PC-3 (cell line): ENCODE results near the gene LCE1B. TPM values are rescaled to one million over a fixed set of nuclear protein-coding genes. Genes with fewer than 3 reads are reported as not detected.

ENCODE experiments used
- ATAC-seq: fragments of 200-7000 bp; cut with Tn5 transposase; 2 replicates; pipeline ENCODE4 v1.9.1; 2020; ENCODE audit warnings: mild to moderate bottlenecking, moderate library complexity
- BruUV-seq: library from RNA; stranded (reverse); fragments of 400-500 nt; replicated peaks from 2 replicates; lab custom pipeline; 2021; lab: Mats Ljungman, UMichigan
- CTCF ChIA-PET: fragments of 300-600 bp; sonication (Branson Sonifier 250); formaldehyde crosslinking; loops from one replicate; lab custom pipeline; 2022; ENCODE audit warnings: antibody characterized with exemption; lab: Charles Lee
- POLR2A ChIA-PET: fragments of 300-600 bp; sonication (Branson Sonifier 250); formaldehyde crosslinking; loops from one replicate; lab custom pipeline; 2022; ENCODE audit warnings: antibody characterized with exemption; ENCODE audit not compliant: unreplicated experiment; lab: Charles Lee
- DNase-seq: peaks from one replicate; pipeline ENCODE4 v3.0.0-alpha.2; 2015
- H2AFZ ChIP-seq: fragments of 300-600 bp; sonication (generic); 2 replicates; pipeline ENCODE4 v1.6.0; 2016; ENCODE audit warnings: antibody characterized with exemption, low read length
- H3F3A ChIP-seq: fragments of 300-600 bp; sonication (generic); one replicate; pipeline ENCODE4 v1.6.0; 2017; ENCODE audit warnings: antibody characterized with exemption, low read length, control low read depth, mild to moderate bottlenecking; ENCODE audit not compliant: unreplicated experiment
- H3K27ac ChIP-seq: fragments of 300-600 bp; sonication (generic); 2 replicates; pipeline ENCODE4 v1.5.1; 2016; ENCODE audit warnings: mild to moderate bottlenecking, low read length
- H3K27me3 ChIP-seq: fragments of 300-600 bp; sonication (generic); 2 replicates; pipeline ENCODE4 v1.6.1; 2016; ENCODE audit warnings: low read length, mixed read lengths
- H3K36me3 ChIP-seq: fragments of 300-600 bp; sonication (generic); 2 replicates; pipeline ENCODE4 v1.6.1; 2016; ENCODE audit warnings: low read depth, mixed run types, low read length, mixed read lengths
- H3K4me1 ChIP-seq: fragments of 300-600 bp; sonication (generic); 2 replicates; pipeline ENCODE4 v1.5.1; 2016; ENCODE audit warnings: low read length; ENCODE audit not compliant: insufficient read depth
- H3K4me2 ChIP-seq: fragments of 300-600 bp; sonication (generic); 2 replicates; pipeline ENCODE4 v1.6.0; 2016; ENCODE audit warnings: low read length
- H3K4me3 ChIP-seq: fragments of 300-600 bp; sonication (generic); 2 replicates; pipeline ENCODE4 v1.5.1; 2016; ENCODE audit warnings: mild to moderate bottlenecking, low read length, mixed read lengths
- H3K79me2 ChIP-seq: fragments of 300-600 bp; sonication (generic); 2 replicates; pipeline ENCODE4 v1.6.1; 2017; ENCODE audit warnings: low read length, mixed read lengths
- H3K9ac ChIP-seq: fragments of 300-600 bp; sonication (generic); 2 replicates; pipeline ENCODE4 v1.6.0; 2016; ENCODE audit warnings: mild to moderate bottlenecking, low read length
- H3K9me2 ChIP-seq: fragments of 300-600 bp; sonication (generic); replicated peaks from 2 replicates; pipeline ENCODE4 v1.6.1; 2016; ENCODE audit warnings: mixed run types, low read length, mixed read lengths
- H3K9me3 ChIP-seq: fragments of 300-600 bp; sonication (generic); 2 replicates; pipeline ENCODE4 v1.6.1; 2016; ENCODE audit warnings: low read length, mixed read lengths
- H4K20me1 ChIP-seq: fragments of 300-600 bp; sonication (generic); 2 replicates; pipeline ENCODE4 v1.6.1; 2016; ENCODE audit warnings: low read length, mixed read lengths
- EZH2 ChIP-seq: fragments of 300-600 bp; sonication (generic); IDR thresholded peaks from one replicate; pipeline ENCODE4 v1.6.1; 2017; ENCODE audit warnings: antibody characterized with exemption, mild to moderate bottlenecking, low read length; ENCODE audit not compliant: unreplicated experiment
- EZH2phosphoT487 ChIP-seq: fragments of 300-600 bp; sonication (generic); IDR thresholded peaks from 2 replicates; pipeline ENCODE4 v1.6.1; 2018; ENCODE audit warnings: mild to moderate bottlenecking, antibody characterized with exemption, low read length, borderline replicate concordance
- intact Hi-C: fragments of 100-400 bp; cut with micrococcal nuclease; formaldehyde crosslinking; loops from 2 replicates; pipeline ENCODE4 v1.9.0; 2023
- total RNA-seq: library from RNA; depleted of rRNA; stranded (reverse); fragments of >200 nt; gene quantifications from 2 replicates; pipeline ENCODE4 v1.2.3, GENCODE V29; 2014
- TF ChIP-seq, protein P1 (sequence below): fragments of 300-600 bp; sonication (generic); conservative IDR thresholded peaks from 2 replicates; pipeline ENCODE4 v1.5.1; 2017; ENCODE audit warnings: antibody characterized with exemption, low read depth, mild to moderate bottlenecking, low read length

Gene LCE1B
- total RNA-seq, 1 experiment from 2014 or later: not detected

DNA sequence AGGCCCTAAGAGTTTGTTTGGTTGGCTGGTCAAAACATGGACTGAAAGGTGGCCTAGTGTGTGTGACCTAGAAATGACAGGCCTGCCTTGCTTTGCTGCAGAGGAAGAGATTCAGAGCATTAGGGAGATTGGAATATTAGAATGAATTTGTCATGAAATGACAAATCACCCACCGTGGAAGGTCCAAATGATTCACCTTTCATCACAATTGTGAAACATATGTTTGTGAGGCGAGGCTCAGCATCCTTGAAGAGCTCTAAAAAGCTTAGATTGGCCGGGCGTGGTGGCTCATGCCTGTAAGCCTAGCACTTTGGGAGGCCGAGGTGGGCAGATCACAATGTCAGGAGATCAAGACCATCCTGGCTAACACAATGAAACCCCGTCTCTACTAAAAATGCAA is 5.5 kb downstream of the LCE1B start:
- no peaks in the 10 kb centered on the region for H3K36me3 ChIP-seq
- no peak overlapping the region for H2AFZ ChIP-seq
- ATAC-seq (no peak), DNase-seq (peak; percentile 29)
- no TSS peak for BruUV-seq
- H3K27ac ChIP-seq: no peak overlapping the region
- no peak overlapping the region for H3K4me3 ChIP-seq
- H3K4me2 ChIP-seq: no peak overlapping the region
- peaks cover 21% of the 10 kb centered on the region for H3K27me3 ChIP-seq
- no peak overlapping the region for H3K9ac ChIP-seq
- no peak for TF ChIP-seq EZH2
- TF ChIP-seq, protein P1, sequence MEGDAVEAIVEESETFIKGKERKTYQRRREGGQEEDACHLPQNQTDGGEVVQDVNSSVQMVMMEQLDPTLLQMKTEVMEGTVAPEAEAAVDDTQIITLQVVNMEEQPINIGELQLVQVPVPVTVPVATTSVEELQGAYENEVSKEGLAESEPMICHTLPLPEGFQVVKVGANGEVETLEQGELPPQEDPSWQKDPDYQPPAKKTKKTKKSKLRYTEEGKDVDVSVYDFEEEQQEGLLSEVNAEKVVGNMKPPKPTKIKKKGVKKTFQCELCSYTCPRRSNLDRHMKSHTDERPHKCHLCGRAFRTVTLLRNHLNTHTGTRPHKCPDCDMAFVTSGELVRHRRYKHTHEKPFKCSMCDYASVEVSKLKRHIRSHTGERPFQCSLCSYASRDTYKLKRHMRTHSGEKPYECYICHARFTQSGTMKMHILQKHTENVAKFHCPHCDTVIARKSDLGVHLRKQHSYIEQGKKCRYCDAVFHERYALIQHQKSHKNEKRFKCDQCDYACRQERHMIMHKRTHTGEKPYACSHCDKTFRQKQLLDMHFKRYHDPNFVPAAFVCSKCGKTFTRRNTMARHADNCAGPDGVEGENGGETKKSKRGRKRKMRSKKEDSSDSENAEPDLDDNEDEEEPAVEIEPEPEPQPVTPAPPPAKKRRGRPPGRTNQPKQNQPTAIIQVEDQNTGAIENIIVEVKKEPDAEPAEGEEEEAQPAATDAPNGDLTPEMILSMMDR: no peak
- TF ChIP-seq EZH2phosphoT487: no peak
- intact Hi-C loops: no loop called here
- H3K9me3 ChIP-seq: no peaks in the 10 kb centered on the region
- H3K4me1 ChIP-seq: no peaks in the 10 kb centered on the region
- no peaks in the 10 kb centered on the region for H4K20me1 ChIP-seq
- CTCF ChIA-PET: no interaction called here
- POLR2A ChIA-PET: no interaction called here
- no peaks in the 10 kb centered on the region for H3F3A ChIP-seq
- H3K9me2 ChIP-seq: no peaks in the 10 kb centered on the region
- no peaks in the 10 kb centered on the region for H3K79me2 ChIP-seq

DNA sequence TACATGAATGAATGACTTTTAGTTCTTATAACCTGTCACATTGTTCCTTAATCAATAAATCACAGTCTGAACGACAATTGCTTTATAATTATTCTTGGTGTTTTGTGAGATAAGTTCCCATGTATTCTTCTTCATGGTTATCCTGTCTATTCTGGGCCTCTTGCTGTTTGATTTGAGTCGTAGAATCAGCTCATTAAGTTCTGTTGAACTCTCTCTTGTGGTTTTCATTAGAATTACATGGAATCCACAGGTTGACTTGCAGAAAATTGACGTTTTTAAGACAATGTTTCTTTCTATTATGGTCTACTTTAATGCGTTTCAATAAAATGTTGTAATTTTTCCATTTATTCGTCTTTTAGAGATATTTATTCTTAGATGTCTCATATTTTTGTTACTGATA is 11.5 kb downstream of the LCE1B start:
- H2AFZ ChIP-seq: no peak overlapping the region
- no peak for ATAC-seq

DNA sequence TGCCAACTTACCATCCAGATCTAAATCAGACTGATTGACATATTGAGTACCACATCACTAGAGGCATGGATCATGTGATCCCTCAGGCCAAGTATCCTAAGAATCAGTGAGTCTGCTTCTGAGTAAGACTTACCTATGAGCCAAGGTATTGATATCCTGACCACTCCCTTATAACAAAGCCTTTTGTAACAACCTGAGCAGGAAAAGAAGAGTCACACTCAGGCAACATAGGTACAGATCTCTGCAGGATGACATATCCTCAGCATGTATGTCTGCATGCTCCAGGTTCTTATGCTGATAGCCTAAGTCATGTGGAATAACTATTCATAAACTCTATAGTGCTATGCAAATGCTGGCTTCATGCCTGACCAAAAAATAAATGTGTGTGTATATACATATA is 13.2 kb downstream of the LCE1B start:
- no peaks in the 10 kb centered on the region for H4K20me1 ChIP-seq
- H3K36me3 ChIP-seq: no peaks in the 10 kb centered on the region
- no peak for DNase-seq
- no peak for ATAC-seq
- H3K27me3 ChIP-seq: peaks cover 65% of the 10 kb centered on the region
- CTCF ChIA-PET: no interaction called here
- H3K9me2 ChIP-seq: no peaks in the 10 kb centered on the region
- POLR2A ChIA-PET: no interaction called here
- no peaks in the 10 kb centered on the region for H3K4me1 ChIP-seq
- no peaks in the 10 kb centered on the region for H3K9me3 ChIP-seq
- intact Hi-C loops: no loop called here
- H3K27ac ChIP-seq: no peak overlapping the region
- H3K4me2 ChIP-seq: no peak overlapping the region
- TF ChIP-seq EZH2: no peak
- no peak for TF ChIP-seq EZH2phosphoT487
- TF ChIP-seq, protein P1: no peak
- H3K4me3 ChIP-seq: no peak overlapping the region
- H3K9ac ChIP-seq: no peak overlapping the region
- no peak overlapping the region for H2AFZ ChIP-seq
- no peaks in the 10 kb centered on the region for H3F3A ChIP-seq
- no peaks in the 10 kb centered on the region for H3K79me2 ChIP-seq
- BruUV-seq: no TSS peak

More for the DNA sequence above, 11.5 kb downstream of the LCE1B start:
- intact Hi-C loops: no loop called here
- Histone ChIP-seq H3K9me2 (no peaks in the 10 kb centered on the region), H3K36me3 (no peaks in the 10 kb centered on the region), H3K4me1 (no peaks in the 10 kb centered on the region), H3K27ac (no peak overlapping the region), H3K4me2 (no peak overlapping the region), H3K4me3 (no peak overlapping the region), H3K9me3 (no peaks in the 10 kb centered on the region), H3K79me2 (no peaks in the 10 kb centered on the region), H3F3A (no peaks in the 10 kb centered on the region), H4K20me1 (no peaks in the 10 kb centered on the region), H3K9ac (no peak overlapping the region), H3K27me3 (peaks cover 54% of the 10 kb centered on the region)
- ChIA-PET POLR2A (no interaction called here), CTCF (no interaction called here)
- no TSS peak for BruUV-seq
- DNase-seq: no peak
- TF ChIP-seq EZH2 (no peak), EZH2phosphoT487 (no peak)
- TF ChIP-seq, protein P1: no peak
